Tibial nerve (tissue), 4 donors: Measurements from ENCODE around the gene SH3BP4. TPM values are rescaled to one million over a fixed set of nuclear protein-coding genes. Genes with fewer than 3 reads are reported as not detected.

Experiments
- DNase-seq, 2 donors: peaks; one replicate each; pipeline ENCODE4 v3.0.0-alpha.2; 2019; ENCODE audit warnings: low spot score in 2 of 2
- H3K27ac ChIP-seq, 4 donors: fragments of 200-600 bp; sonication (generic) in 3 of 4; one replicate each; pipeline ENCODE4 v1.5.1; 2017 to 2019; ENCODE audit warnings: mild to moderate bottlenecking in 1 of 4
- H3K27me3 ChIP-seq, 2 donors: fragments of 200-600 bp; sonication (generic) in 1 of 2; one replicate each; pipeline versions ENCODE4 v1.5.1 to v1.6.0; 2017 to 2019
- H3K36me3 ChIP-seq, 3 donors: fragments of 200-600 bp; sonication (generic); one replicate each; pipeline ENCODE4 v1.5.1; 2018 to 2019
- H3K4me1 ChIP-seq, 4 donors: fragments of 200-600 bp; sonication (generic) in 3 of 4; one replicate each; pipeline ENCODE4 v1.5.1; 2017 to 2019
- H3K4me3 ChIP-seq, 4 donors: fragments of 200-600 bp; sonication (generic) in 3 of 4; one replicate each; pipeline ENCODE4 v1.5.1; 2017 to 2019; ENCODE audit warnings: mild to moderate bottlenecking in 1 of 4, moderate library complexity in 1 of 4
- H3K9me3 ChIP-seq, 4 donors: fragments of 200-600 bp; sonication (generic) in 3 of 4; one replicate each; pipeline ENCODE4 v1.5.1; 2017 to 2019
- EP300 ChIP-seq, 2 donors: sonication (generic); formaldehyde crosslinking; IDR thresholded peaks; one replicate each; pipeline ENCODE4 v1.6.1; 2017; ENCODE audit warnings: antibody characterized with exemption in 2 of 2, mild to moderate bottlenecking in 1 of 2
- POLR2A ChIP-seq, 2 donors: fragments of 450-650 bp; IDR thresholded peaks; one replicate each; pipeline ENCODE4 v1.6.1; 2017; ENCODE audit warnings: antibody characterized with exemption in 2 of 2, mild to moderate bottlenecking in 2 of 2, moderate library complexity in 2 of 2
- WGBS, 2 donors: methylation state at CpG; one replicate each; pipeline ENCODE4 v1.1.5; 2018; 5-methylcytosine and 5-hydroxymethylcytosine counted together
- total RNA-seq, 4 donors: library from RNA; depleted of rRNA; stranded (reverse); fragments of >200 nt; gene quantifications; one replicate each; pipeline ENCODE4 v1.1.0, GENCODE V29; 2016
- TF ChIP-seq, protein P1 (sequence below), 5 experiments: fragments of 200-600 bp in 3 of 5; fragments of 450-650 bp in 2 of 5; sonication (generic) in 3 of 5; IDR thresholded peaks; one replicate each; pipeline ENCODE4 v1.5.1; 2016 to 2019; ENCODE audit warnings: antibody characterized with exemption in 5 of 5, mild to moderate bottlenecking in 3 of 5, moderate library complexity in 2 of 5

SH3BP4 gene
- total RNA-seq, 4 donors from 2014 or later, result 19.2 to 31.8 (median 24.3) TPM

DNA sequence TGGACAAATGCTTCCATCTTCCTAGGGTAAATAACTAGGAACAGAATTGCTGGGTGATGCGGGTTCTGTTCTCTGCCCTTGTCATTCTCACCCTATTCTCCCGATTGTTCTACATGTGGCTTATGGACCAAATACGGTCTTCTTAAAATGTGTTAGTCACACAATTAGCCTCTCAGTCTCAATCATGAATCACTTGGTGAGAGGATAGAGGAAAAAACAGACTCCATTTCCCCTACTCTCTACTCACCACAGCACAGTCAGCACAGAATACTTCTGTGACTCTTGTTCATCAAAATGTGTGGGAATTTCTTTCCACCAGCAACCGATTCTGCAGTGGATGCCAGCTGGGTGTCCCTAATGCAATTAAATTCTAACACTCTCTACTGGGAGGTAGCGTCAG is 125.2 kb downstream of the SH3BP4 start:
- WGBS, 2 donors, result 83 to 96% methylated on average over 5 of the region's 5 CpGs
- Histone ChIP-seq H3K27ac (no peak overlapping the region), H3K27me3 (no peaks in the 10 kb centered on the region), H3K4me3 (no peak overlapping the region), H3K9me3 (no peaks in the 10 kb centered on the region), H3K36me3 (no peaks in the 10 kb centered on the region), H3K4me1 (no peaks in the 10 kb centered on the region)
- no peak for DNase-seq
- TF ChIP-seq POLR2A (IDR thresholded peaks at IDR 0.05) (no peak), EP300 (IDR thresholded peaks at IDR 0.05) (no peak)
- TF ChIP-seq, protein P1, sequence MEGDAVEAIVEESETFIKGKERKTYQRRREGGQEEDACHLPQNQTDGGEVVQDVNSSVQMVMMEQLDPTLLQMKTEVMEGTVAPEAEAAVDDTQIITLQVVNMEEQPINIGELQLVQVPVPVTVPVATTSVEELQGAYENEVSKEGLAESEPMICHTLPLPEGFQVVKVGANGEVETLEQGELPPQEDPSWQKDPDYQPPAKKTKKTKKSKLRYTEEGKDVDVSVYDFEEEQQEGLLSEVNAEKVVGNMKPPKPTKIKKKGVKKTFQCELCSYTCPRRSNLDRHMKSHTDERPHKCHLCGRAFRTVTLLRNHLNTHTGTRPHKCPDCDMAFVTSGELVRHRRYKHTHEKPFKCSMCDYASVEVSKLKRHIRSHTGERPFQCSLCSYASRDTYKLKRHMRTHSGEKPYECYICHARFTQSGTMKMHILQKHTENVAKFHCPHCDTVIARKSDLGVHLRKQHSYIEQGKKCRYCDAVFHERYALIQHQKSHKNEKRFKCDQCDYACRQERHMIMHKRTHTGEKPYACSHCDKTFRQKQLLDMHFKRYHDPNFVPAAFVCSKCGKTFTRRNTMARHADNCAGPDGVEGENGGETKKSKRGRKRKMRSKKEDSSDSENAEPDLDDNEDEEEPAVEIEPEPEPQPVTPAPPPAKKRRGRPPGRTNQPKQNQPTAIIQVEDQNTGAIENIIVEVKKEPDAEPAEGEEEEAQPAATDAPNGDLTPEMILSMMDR (IDR thresholded peaks at IDR 0.05), result no peak

DNA sequence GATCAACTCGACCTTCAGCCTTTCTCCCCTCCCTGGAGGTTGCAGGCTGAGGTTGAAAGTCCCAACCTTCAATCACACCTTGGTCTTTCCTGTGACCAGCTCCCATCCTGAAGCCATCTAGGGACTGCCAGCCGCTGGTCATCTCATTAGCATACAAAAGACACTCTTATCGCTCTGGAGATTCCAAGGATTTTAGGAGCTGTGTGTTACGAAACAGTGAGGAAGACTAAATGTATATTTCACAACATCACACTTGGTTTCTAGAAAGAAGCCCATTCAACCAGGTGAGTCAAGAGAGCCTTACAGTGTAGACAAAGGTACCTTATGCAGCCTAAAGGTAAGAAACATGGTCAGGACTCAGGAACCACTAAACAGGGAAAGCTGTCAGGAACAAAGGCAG is 126.4 kb downstream of the SH3BP4 start:
- no peak overlapping the region for H3K4me3 ChIP-seq
- TF ChIP-seq POLR2A (IDR thresholded peaks at IDR 0.05), result no peak
- TF ChIP-seq, protein P1 (IDR thresholded peaks at IDR 0.05), result no peak
- TF ChIP-seq EP300 (IDR thresholded peaks at IDR 0.05), result no peak
- WGBS, 2 donors, result 44 to 78% methylated on average over 4 of the region's 4 CpGs
- H3K36me3 ChIP-seq, result no peaks in the 10 kb centered on the region
- no peak for DNase-seq
- no peaks in the 10 kb centered on the region for H3K27me3 ChIP-seq
- no peaks in the 10 kb centered on the region for H3K9me3 ChIP-seq
- no peak overlapping the region for H3K27ac ChIP-seq
- no peaks in the 10 kb centered on the region for H3K4me1 ChIP-seq

DNA sequence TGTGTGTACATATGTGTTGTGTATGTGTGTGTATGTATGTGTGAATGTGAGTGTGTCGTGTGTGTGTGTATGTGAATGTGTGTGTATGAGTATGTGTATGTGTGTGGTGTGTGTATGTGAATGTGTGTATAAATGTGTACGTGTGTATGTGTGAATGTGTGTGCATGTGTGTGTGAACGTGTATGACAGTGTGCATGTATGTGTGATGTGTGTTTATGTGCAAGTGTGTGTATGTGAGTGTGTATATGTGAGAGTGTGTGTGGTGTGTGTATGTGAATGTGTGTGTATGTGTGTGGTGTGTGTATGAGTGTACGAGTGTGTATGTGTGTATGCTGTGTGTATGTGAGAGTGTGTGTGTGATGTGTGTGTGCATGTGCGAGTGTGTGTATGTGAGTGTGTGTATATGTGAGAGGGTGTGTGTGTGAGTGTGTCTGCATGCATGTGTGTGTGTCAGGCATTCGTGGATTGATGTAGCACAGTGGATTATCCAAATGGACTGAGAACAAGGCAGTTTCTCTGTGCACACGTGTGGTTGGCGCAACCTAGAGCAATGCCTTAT is 127.2 kb downstream of the SH3BP4 start:
- Histone ChIP-seq H3K36me3 (no peaks in the 10 kb centered on the region), H3K27me3 (no peaks in the 10 kb centered on the region), H3K27ac (no peak overlapping the region), H3K9me3 (no peaks in the 10 kb centered on the region), H3K4me3 (no peak overlapping the region), H3K4me1 (no peaks in the 10 kb centered on the region)
- DNase-seq, result no peak
- WGBS, 2 donors, result 89 to 92% methylated on average over 8 of the region's 8 CpGs
- TF ChIP-seq, protein P1 (IDR thresholded peaks at IDR 0.05), result no peak
- TF ChIP-seq EP300 (IDR thresholded peaks at IDR 0.05), result no peak
- no peak for TF ChIP-seq POLR2A (IDR thresholded peaks at IDR 0.05)

DNA sequence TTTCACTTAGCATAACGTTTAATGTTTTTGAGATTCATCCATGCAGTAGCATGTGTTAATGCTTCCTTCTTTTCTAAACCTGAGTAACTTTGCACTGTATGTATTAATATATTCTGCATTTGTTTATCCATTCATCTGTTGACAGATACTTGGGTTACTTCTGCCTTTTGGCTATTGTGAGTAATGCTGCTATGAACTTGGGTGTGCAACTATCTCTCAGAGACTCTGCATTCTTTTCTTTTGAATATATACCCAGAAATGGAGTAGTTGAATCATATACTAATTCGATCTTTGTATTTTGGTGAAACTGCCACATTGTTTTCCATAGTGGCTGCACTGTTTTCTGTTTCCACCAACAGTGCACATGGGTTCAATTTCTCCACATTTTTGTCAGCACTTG is 128.3 kb downstream of the SH3BP4 start:
- WGBS, 2 donors, result 72 to 75% methylated on average over 2 of the region's 2 CpGs
- no peak overlapping the region for H3K4me3 ChIP-seq
- no peaks in the 10 kb centered on the region for H3K36me3 ChIP-seq
- H3K27ac ChIP-seq, result no peak overlapping the region
- no peaks in the 10 kb centered on the region for H3K4me1 ChIP-seq
- H3K27me3 ChIP-seq, result no peaks in the 10 kb centered on the region
- H3K9me3 ChIP-seq, result no peaks in the 10 kb centered on the region
- TF ChIP-seq EP300 (IDR thresholded peaks at IDR 0.05) (no peak), POLR2A (IDR thresholded peaks at IDR 0.05) (no peak)
- TF ChIP-seq, protein P1 (IDR thresholded peaks at IDR 0.05), result no peak
- no peak for DNase-seq

DNA sequence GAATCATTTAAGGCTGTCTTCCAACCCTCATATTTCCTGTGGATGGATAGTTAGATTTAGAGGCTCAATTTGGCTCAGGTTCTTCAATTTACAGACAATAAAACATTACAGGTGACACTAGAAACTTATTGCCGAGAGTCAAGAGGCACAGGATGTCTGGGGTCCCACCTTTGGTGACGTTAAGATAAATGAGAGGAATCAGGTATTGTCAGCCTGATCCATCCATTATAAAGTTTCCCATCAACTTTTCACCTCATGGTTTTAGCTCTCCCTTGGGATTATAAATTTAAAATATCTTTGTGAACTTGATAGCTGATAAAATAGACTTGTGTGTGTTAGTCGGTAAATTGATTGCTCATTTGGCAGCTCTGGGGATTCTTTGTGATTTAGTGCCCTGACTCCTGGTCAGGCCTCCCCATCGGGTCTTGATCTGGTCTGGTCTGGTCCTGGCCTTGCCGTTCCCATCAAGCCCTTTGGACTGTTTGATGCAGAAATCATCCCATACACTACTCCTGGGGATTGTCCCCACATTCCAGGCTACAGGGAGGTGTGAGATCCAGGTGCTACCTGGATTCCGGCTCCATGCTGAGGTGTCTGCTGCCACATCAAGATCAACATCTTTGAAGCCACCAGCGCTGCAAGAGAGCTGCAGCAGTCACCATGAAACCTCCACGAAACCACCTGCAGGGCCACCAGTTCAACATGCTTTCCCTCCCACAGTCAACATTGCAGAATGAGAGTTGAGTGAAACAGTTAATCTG is 130.9 kb downstream of the SH3BP4 start:
- Histone ChIP-seq H3K4me3 (no peak overlapping the region), H3K9me3 (no peaks in the 10 kb centered on the region), H3K27ac (no peak overlapping the region), H3K36me3 (no peaks in the 10 kb centered on the region), H3K4me1 (peaks cover 0 to 6% (median 0%) of the 10 kb centered on the region in 4 donors), H3K27me3 (no peaks in the 10 kb centered on the region)
- 83 to 87% methylated on average over 8 of the region's 8 CpGs for WGBS, 2 donors
- DNase-seq, result no peak
- TF ChIP-seq EP300 (IDR thresholded peaks at IDR 0.05), result no peak
- TF ChIP-seq, protein P1 (IDR thresholded peaks at IDR 0.05), result no peak
- TF ChIP-seq POLR2A (IDR thresholded peaks at IDR 0.05), result no peak
